GM19438 (cell line): Measurements from ENCODE around the gene BSN.
"Not testable (repeated sequence)": the region's sequence is repeated elsewhere in the genome, so short reads cannot be mapped to it uniquely, and the experiment has no call there.

Experiments
- ATAC-seq: cut with Tn5 transposase; IDR thresholded peaks from one replicate; pipeline ENCODE4 v1.9.1; 2021; ENCODE audit warnings: low read depth; ENCODE audit not compliant: unreplicated experiment

BSN gene

DNA sequence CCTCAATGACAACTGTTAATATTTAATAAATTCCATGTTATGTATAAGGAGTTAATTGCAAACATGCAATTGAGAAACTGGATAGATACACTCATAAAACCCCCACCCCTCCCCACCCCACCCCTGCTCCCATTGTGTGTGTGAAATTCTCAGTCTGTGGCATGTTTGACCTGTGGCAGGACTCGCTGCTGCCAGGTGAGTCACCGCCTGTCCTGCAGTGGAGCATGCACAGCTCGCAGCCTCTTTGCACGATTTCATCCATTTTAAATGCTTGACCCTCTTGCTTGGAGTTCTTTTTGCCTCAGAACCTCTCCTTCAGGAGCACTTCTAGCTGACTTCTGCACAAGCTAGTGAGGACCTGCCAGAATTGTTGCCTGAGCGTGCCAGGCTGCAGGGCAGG, 114.6 kb downstream of the BSN start:
- no peak for ATAC-seq

DNA sequence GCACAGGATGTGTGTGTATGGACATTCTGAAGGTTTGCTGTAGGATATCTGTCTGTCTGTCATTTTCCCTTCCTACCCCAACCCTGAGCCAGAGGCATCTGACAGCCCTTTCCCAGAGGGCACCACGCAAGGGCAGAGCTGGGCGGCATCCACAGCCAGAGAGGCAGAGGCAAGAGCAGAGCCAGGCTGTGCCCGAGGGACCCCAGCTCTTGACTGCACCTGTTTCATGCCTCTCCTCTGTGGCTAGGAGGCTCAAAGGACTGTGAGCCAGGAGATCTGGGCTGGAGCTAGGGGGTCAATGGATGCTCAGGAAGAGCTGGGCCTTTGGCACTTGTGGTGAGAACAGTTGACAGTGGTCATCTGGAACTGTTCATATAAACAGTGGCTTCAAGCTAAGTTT, 115.1 kb downstream of the BSN start:
- no peak for ATAC-seq

DNA sequence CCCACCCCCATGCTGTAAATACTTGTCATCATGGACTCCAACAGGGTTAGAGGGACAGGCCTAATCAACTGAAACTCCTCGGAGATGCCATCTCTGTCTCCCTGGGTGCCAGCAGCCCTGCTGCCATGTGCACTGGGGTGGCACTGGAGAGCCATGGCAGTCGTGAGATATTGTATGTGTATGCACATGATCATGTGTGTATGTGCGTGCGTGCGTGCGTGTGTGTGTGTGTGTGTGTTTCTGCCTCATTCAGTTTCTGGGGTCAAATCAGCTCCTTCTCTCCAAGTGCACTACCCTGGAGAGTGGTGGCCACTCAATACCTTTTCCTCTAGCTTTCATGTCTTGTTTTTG, 116.6 kb downstream of the BSN start:
- ATAC-seq: no peak

DNA sequence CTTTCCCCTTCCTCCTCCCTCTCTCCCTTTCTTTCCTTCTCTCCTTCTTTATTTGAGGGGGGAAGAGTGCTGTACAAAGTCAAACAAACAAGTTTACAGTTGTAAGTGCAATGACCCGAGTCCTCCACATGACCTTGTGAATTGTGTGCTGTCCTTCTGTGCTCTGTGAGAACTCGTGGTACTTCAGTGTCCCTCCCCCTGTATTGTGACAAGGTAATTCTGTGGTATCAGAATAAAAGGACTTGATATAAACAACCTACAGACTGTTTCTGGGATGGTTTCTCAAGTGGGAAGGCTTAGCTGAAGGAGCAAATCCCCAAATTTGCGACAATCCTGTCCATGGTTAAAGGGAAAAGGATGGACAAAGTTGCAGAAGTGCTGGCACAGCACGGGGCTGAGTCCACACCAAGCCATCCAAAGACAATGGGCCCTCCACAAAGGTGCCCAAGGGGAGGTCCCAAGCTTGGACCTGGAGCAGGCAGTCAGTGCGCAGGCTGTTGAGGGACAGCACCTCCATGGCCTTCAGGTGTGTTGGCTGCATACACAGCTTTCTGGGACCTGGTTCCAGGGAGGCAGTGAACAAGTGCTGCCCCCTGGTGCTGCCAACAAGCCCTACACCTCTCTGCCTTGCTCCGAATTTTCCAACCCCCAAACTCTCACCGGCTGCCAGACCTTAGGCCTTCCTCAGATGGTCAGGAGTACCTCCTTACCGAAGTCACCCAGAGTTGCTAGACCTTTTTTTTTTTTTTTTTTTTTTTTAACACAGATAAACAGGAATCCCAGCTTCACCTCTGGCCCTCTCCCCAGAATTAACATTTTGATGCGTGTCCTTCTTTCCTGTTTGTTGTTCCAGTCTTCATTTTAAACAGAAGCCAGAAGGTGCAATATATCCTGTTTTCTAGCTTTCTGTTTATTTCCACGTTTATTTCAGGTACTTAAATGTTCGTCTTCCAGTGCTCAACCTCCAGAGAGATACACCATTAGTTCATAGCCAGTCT, 117.3 kb downstream of the BSN start:
- no peak for ATAC-seq

DNA sequence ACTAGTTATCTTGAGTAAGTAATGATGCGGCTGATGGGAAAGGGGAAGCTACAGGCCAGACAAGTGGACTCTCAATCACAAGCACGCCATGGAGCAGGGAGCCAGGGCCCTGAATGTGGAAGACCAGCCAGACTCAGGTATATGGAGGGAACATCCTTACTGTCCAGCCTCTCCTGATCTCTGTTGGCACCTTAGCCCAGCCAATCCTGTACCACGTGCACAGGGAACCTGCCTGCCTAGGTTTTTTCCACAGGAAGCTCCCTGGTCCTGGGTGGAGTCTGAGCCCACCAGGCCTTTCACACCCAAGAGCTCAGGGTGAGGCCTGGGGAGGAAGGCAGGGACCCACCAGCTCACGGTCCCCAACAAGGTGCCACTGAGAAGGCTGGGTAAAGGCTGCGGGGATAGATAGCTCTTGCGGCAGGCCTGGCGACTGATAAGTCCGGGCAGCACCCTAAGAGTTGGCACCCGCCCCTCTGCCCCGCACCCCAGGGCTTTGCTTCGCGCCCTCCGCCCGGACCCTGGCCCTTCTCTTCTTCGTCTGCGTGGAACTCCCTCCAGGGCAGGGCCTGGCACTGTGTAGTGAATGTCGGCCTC, 118.9 kb downstream of the BSN start:
- no peak for ATAC-seq

DNA sequence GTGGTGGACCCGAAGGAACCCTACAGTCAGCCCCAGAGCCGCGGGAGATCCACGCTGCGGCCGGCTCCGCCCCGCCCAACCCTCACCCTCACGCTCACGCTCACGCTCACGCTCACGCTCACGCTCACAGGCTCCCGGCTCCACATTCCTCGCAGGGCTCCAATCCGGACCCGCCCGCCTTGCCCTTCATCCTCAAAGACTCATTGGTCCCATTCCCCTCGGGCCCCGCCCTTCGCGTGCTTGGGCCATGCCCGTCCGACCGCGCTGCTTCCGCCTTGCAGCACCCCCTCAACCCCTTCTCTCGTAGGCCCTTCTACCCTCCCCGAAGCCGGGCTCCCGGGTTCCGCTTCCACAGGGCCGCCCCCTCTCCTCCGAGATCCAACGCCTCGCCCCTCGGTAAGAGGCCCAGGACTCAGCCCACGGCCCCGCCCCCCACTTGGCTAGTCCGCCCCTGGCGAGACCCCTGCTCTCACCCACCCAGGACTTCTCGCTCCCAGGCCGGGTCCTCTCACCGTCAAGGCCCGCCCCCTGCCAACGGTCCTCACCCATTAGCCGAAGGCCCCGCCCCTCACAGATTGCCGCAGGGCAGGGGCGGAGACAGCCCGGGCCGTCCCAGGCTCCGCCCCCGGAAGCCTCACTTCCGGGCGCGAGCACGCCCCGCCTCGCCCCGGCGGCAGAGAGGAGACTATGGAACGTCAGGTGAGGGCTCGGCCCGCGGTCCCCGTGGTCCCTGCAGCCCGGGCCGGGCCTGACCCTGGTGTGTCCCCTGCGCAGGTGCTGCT, 119.6 kb downstream of the BSN start, which contains the start of gene APEH:
APEH (plus strand) TSS at position 637 of the 782 bp plus-strand sequence; CDS start at position 688, 51 bp downstream.
- peak; percentile 79 for ATAC-seq

DNA sequence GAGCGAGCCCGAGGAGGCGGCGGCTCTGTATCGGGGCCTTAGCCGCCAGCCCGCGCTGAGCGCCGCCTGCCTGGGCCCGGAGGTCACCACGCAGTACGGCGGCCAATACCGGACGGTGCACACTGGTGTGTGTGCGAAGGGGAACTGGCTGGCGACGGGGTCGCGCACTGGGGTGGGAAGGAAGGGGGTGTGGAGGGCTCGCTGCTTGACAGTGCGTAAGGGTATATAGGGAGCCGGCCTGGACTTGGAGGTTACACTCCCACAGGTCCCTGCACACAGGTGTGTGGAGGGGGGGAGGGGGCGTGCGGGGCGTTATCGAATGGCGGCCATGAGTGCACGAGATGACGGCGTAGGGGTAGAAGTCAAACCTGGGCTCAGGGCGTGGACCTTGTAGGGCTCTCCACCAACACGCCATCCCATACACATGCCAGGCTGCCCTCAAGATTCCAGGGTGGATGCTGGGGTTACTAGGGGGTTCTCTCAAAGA, 120.3 kb downstream of the BSN start:
- peak; percentile 20 for ATAC-seq

DNA sequence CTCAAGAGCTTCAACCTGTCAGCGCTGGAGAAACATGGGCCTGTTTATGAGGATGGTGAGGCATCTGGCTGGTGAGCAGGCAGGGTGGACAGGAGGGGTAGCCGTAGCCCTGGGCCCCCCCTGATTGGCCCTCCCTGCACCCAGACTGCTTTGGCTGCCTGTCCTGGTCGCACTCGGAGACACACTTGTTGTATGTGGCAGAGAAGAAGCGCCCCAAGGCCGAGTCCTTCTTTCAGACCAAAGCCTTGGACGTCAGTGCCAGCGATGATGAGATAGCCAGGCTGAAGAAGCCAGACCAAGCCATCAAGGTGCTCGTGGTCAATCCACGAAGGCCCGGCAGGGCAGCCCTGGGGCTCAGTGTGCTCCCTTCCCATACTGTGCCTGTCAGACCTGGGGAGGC, 121.6 kb downstream of the BSN start:
- no peak for ATAC-seq

DNA sequence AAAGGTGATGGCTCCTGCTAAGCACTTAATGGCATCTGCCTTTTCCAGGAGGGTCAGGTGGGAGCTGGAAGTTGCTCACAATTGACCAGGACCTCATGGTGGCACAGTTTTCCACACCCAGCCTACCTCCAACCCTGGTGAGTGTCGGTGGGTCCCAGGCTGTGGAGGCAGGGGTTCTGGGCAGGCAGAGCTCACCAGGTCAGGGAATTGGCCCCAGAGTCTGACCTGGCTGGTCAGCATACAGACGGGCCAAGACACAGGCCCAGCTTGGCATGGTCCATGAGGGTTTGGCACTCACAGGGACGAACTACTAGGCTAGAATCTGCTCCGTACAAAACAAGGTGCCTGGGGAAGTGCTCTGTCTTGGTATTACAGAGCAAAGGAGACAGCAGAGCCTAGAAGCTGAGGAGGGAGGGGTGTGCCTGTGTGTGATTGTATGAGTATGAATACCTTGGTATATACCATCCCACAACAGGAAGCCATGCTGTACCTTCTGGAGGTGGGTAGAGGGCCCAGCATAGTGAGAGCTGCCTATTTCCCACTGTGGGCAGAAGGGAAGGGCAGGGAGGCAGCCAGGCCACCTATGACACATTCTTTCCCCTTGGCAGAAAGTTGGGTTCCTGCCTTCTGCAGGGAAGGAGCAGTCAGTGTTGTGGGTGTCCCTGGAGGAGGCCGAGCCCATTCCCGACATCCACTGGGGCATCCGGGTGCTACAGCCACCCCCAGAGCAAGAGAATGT, 126.4 kb downstream of the BSN start:
- no peak for ATAC-seq

DNA sequence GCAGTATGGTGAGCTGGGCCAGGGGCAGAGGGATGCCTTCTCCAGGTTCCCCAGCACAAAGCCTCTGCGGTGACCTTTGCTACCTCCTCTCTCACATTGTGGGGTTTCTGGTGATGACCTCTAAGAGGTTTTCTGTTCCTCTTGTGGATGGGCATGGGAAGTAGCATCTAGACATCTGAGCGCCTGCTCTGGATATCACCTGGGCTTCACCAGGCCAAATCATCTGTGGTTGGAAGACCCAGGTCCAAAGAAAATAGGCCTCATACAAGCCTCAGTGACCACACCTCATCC, 126.9 kb downstream of the BSN start:
- ATAC-seq: no peak

DNA sequence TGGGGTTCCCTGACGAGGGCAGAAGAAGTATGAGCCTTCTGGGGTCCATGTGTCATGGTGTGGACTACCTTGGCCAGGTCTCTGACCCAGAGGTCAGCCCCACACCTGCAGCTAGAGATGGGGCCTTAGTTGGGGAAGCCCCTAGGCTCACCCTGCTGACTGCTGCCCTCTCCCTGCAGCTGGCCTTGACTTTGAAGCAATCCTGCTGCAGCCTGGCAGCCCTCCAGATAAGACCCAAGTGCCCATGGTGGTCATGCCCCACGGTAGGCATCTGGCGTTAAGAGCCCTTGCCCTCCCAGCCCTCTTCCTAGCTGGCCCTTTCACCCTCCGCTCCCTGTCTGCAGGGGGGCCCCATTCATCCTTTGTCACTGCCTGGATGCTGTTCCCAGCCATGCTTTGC, 127.3 kb downstream of the BSN start:
- no peak for ATAC-seq

DNA sequence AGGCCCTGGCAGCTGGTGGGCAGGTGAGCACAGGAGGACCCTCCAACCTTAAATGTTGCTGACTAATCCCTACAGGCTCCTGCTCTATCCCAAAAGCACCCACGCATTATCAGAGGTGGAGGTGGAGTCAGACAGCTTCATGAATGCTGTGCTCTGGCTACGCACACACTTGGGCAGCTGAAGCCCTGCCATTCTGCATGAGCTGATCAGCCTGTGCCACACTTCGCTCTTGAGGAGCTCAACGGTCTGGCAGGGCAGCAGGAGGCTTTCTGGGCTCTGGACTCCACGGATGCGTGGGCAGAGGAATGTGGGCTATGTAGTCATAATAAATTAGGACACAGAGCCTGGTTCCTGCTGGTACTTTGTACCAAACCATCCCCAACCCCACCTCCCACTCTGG, 128.9 kb downstream of the BSN start:
- no peak for ATAC-seq

DNA sequence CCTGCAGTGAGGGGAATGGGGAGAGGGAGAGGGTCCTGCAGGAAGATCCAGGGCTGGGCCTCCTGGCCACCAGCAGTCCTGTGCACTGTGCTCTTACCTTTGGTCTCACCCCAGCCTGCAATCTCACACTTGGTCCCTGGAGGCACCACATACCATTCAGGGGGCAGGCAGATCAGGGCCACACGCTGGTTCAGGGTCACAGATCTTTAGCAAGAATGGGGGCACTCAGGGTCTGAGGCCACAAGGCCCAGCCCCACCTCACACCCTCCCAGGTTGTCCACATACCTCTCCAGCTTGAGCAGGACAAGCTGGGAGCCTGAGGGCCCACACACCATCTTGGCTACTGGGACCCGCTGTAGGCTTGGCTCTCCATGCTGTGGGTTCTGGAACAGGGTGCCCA, 130.2 kb downstream of the BSN start:
- ATAC-seq: not testable (repeated sequence)

DNA sequence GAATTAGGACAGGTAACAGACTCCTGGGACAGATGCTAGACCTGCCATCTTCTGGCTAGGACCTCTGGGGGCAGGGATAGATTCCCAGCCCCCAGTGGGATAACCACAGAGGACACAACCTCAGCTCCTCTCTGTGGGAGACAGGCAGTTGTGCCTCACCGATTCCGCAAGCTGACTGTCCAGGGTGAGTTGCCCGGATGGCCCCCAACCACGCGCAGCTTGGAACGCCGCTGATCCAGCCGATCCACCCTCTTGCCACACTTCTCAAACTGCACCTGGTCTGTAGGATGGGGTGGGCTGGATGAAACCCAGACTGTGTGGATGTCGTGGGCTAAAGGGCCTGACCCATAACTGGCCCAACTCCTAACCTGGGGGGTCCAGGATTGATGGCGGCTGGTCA, 130.8 kb downstream of the BSN start:
- ATAC-seq: not testable (repeated sequence)

DNA sequence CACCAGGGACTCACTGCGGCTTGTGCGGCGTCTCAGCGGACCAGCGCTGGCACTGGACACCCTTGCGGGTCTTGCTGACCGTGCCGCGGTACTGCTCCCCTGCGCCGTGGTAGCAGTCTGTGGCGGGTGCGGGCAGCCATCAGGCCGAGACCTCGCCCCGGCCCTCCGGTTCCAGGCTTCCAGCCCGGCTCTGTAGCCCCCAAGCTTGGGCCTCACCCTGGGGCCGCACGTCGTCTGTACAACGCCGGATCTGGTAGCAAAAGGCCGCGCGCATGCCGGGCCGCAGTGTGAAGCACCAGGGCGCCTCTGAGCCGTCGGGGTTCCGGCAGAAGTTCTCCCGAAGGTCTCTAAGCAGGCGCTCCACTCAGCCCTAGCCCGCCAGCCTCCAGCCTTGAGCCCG, 131.6 kb downstream of the BSN start:
- not testable (repeated sequence) for ATAC-seq

DNA sequence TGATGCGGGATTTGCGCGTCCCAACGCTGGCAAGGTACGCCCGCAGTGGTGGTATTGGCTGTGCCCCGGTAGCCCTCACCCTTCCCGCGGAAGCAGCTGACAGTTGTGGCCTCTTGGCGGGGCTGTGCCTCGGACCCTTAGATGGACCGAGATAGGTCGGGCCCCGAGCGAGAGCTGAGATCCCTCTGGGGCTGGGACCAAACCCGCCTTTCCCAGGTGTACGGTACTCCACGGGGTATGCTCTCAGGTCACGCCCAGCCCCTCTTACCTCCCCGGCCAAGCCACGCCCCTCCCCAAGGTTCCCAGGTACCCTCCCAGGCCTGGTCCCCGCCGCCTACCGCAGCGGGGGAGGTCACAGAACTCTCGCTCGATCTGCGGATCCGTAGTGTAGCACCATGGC, 132.1 kb downstream of the BSN start:
- ATAC-seq: not testable (repeated sequence)

DNA sequence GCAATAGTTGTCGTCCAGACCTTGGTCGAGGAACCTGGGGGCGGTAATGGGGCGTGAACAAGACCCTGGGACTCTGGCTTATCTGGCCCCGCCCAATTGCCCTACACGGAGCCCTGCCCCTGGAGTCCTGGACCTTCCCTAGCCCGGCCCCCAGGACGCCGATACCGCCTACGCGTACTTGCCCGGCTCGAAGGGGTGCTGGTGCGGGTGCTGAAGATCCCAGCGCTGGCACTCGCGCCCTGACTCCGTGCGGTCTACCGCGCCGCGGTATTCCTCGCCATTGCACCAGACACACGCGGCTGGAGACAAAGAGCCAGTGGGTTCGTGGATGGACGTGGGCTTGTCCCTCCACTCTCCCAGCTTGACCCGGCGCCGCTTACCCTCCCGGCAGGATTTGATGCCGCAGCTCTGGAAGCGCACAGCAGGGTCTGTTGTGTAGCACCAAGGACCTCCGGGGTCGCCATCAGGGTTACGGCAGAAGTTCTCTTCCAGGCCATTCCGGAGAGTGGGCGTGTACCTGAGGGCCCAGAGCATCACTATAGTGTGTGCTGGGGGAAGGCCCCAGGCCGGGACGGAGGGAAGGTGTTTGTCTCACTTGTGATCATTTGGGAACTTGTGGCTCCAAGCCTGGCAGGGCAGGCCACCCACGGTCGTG, 132.6 kb downstream of the BSN start:
- ATAC-seq: not testable (repeated sequence)

DNA sequence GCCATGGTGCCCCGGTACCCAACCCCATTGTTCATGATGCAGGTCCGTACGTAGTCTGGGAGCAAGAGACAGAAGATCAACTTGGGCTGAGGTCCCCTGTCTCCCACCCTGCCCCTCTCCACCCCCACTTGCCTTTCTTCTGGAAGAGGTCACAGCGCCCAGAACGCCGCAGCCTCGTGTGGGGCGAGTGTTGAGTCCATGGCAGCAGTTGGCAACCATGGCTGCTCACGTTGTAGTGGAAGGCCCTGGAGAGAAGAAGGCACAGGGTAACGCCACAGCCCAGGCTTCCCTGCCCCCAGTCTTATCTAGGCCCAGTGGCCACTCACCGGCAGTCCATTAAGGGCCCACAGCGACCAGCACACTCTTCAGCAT, 133.1 kb downstream of the BSN start:
- ATAC-seq: not testable (repeated sequence)

DNA sequence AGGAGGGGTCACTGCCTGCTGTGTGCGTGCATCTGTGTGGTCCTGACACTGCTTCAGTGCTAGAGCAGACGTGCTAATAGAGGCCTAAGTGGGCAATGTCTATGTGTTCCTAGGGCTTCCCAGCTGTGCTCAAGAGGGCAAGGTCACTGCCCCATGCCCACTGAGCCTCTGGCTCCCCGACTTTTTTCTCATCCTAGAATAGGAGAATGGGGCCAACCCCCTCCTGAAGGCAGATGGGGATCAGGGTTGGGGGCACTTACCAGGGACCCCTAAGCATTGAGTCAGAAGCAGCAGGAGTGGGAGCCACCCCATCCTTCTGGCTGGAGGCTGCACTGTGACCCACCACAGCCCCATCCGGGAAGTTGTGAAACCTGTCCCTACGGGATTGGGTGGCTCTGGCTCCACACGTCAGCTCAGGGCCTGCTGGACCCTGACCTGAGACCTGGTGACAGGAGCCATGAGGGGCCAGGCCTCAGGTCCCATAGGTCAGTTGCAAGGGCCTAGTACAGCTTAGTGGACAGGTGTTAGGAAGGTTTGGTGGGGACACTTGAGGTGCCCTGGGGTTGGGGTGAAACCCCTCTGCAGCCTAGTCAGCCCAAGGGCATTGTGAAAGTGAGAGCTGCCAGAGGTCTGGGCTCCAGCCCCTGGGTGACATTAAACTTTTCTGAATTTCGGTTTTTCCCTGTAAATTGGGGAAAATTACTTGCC, 134.2 kb downstream of the BSN start:
- ATAC-seq: not testable (repeated sequence)
